Stimulated activated CD8-positive, alpha-beta memory T cell treated with anti-CD3 and anti-CD28 coated beads, Interleukin-2, amount 100 ng/mL, for 1 hour (primary cell): Measurements from ENCODE around the gene PDGFB.
A peak's percentile ranks its signal among the peaks of the same experiment; 100 is the strongest.

Experiments used
- DNase-seq, 2 donors: peaks; one replicate each; pipeline ENCODE4 v3.0.0-alpha.2; 2020; ENCODE audit warnings: low read depth in 2 of 2

The PDGFB gene

GRCh38 chr22:39207141-39208012, 37.4 kb downstream of the PDGFB start:
- no peak for DNase-seq

GRCh38 chr22:39206491-39206890, 38.3 kb downstream of the PDGFB start:
- no peak for DNase-seq

GRCh38 chr22:39205344-39206021, 39.3 kb downstream of the PDGFB start:
- peak in 1 of 2 donors; percentile 25 for DNase-seq

- DNase-seq = no peak
Observed at GRCh38 chr22:39204216-39204615, 40.6 kb downstream of the PDGFB start.

- DNase-seq = no peak
Observed at GRCh38 chr22:39197578-39197977, 47.2 kb downstream of the PDGFB start.

- DNase-seq = no peak
Observed at GRCh38 chr22:39194098-39194497, 50.7 kb downstream of the PDGFB start.

GRCh38 chr22:39188809-39189208, 56.0 kb downstream of the PDGFB start:
- no peak for DNase-seq

GRCh38 chr22:39185601-39186012, 59.2 kb downstream of the PDGFB start:
- DNase-seq = no peak

GRCh38 chr22:39184586-39185577, 59.9 kb downstream of the PDGFB start:
- no peak for DNase-seq

GRCh38 chr22:39183991-39184585, 60.7 kb downstream of the PDGFB start:
- no peak for DNase-seq

GRCh38 chr22:39182478-39183030, 62.2 kb downstream of the PDGFB start:
- DNase-seq = no peak

GRCh38 chr22:39181778-39182177, 63.0 kb downstream of the PDGFB start:
- DNase-seq = no peak

- no peak for DNase-seq
Observed at GRCh38 chr22:39181356-39181755, 63.4 kb downstream of the PDGFB start.

GRCh38 chr22:39179841-39180335, 64.9 kb downstream of the PDGFB start:
- no peak for DNase-seq

- no peak for DNase-seq
Observed at GRCh38 chr22:39179401-39179827, 65.4 kb downstream of the PDGFB start.

GRCh38 chr22:39178206-39179111, 66.3 kb downstream of the PDGFB start:
- DNase-seq = no peak

- DNase-seq = no peak
Observed at GRCh38 chr22:39177791-39178190, 67.0 kb downstream of the PDGFB start.

GRCh38 chr22:39177456-39177775, 67.4 kb downstream of the PDGFB start:
- DNase-seq = no peak

- no peak for DNase-seq
Observed at GRCh38 chr22:39176714-39177455, 67.9 kb downstream of the PDGFB start.
